Medulla oblongata (tissue), 1 donor: ENCODE measurements around the gene STMND1.
A peak's percentile ranks its signal among the peaks of the same experiment; 100 is the strongest.

ENCODE experiments used
- DNase-seq: peaks from one replicate; pipeline ENCODE4 v3.0.0-alpha.2; 2015; ENCODE audit errors: extremely low spot score

STMND1 gene

GRCh38 chr6:17098538-17098937 lies 3.3 kb upstream of the STMND1 start:
- no peak for DNase-seq

- no peak for DNase-seq
Measured at GRCh38 chr6:17099401-17100059, 2.3 kb upstream of the STMND1 start.

GRCh38 chr6:17100806-17101205 lies 1.0 kb upstream of the STMND1 start:
- DNase-seq = no peak

GRCh38 chr6:17102258-17102870 lies 514 bp downstream of the STMND1 start:
- no peak for DNase-seq

- no peak for DNase-seq
Measured at GRCh38 chr6:17103715-17104114, 1.9 kb downstream of the STMND1 start.

- no peak for DNase-seq
Measured at GRCh38 chr6:17107863-17108262, 6.0 kb downstream of the STMND1 start.

GRCh38 chr6:17115251-17116116 lies 13.6 kb downstream of the STMND1 start:
- no peak for DNase-seq

GRCh38 chr6:17116117-17116440 lies 14.2 kb downstream of the STMND1 start:
- no peak for DNase-seq

GRCh38 chr6:17120019-17120418 lies 18.2 kb downstream of the STMND1 start:
- DNase-seq = no peak

- DNase-seq = no peak
Measured at GRCh38 chr6:17125407-17125806, 23.6 kb downstream of the STMND1 start.

- no peak for DNase-seq
Measured at GRCh38 chr6:17130786-17131185, 28.9 kb downstream of the STMND1 start.

GRCh38 chr6:17132967-17133366 lies 31.1 kb downstream of the STMND1 start:
- DNase-seq = no peak

GRCh38 chr6:17138033-17138432 lies 36.2 kb downstream of the STMND1 start:
- no peak for DNase-seq

GRCh38 chr6:17144016-17144415 lies 42.2 kb downstream of the STMND1 start:
- no peak for DNase-seq

- DNase-seq = no peak
Measured at GRCh38 chr6:17149571-17149970, 47.7 kb downstream of the STMND1 start.

GRCh38 chr6:17150096-17150495 lies 48.2 kb downstream of the STMND1 start:
- DNase-seq = no peak

GRCh38 chr6:17151888-17152287 lies 50.0 kb downstream of the STMND1 start:
- DNase-seq = no peak

GRCh38 chr6:17152703-17153102 lies 50.9 kb downstream of the STMND1 start:
- no peak for DNase-seq

GRCh38 chr6:17156112-17156921 lies 54.5 kb downstream of the STMND1 start:
- peak; percentile 94 for DNase-seq

GRCh38 chr6:17156966-17157365 lies 55.1 kb downstream of the STMND1 start:
- no peak for DNase-seq

- DNase-seq = no peak
Measured at GRCh38 chr6:17157617-17158016, 55.8 kb downstream of the STMND1 start.

- DNase-seq = no peak
Measured at GRCh38 chr6:17159240-17159639, 57.4 kb downstream of the STMND1 start.
